Fibroblast of the conjunctiva (primary cell): Measurements from ENCODE around the gene TCF12.

ENCODE experiments used
- DNase-seq: peaks from one replicate; pipeline ENCODE4 v3.0.0-alpha.2; 2010; ENCODE audit warnings: low read depth

Gene TCF12

GRCh38 chr15:57217778-57218598, 299.5 kb downstream of the TCF12 start:
- no peak for DNase-seq

DNA sequence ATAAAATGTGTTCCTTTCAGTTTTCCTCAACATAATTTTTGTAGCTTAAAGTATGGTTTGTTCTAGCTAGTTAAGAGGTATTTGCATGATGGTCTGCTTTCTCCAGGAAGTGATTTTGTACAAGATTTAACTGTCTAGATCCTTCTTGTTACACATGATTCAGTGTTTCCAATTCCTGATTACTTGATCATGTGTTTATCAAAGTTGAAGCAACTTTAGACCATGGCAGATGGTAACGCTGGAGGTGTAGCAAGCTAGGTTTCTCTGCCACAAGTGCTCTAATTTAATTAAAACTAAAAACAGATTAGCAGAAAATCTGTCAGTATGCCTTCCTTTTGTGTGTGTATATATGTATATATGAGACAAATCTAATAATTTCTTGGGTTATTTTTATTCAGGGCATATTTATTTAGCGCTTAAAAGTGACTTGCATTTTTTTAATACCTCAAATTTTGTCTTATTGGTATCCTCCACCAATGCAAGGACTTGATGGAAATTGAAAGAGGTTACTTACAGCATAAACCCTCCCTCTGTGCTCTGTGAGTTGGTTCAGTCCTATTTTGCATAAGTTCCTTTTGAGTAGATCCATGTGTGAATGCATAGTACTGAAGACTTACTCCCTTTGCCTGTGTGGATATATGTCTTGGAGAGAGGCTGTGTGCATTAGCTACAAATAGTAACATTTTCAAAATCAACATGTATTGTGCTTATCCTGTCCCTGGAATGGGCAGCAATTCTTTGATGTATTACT, 300.6 kb downstream of the TCF12 start:
- DNase-seq, result peak; percentile 99

DNA sequence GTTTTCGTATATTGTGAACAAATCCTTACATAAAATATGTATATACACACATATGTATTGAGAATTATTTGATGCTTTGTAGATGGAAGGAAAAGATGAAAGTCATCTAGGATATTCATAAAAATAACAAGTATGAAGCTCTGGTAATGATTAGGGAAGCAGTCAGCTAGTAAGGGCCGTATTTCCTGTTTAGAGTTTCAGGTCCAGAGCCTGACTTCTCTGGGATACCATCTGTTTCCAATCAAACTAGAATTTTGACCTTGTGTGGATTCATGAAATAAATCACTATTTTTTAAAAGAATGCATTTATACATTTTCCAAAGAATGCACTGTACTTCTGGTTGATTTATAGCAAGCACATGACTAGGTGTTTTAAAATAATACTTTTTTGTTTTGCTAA, 301.8 kb downstream of the TCF12 start:
- peak; percentile 81 for DNase-seq

GRCh38 chr15:57221134-57221533, 302.7 kb downstream of the TCF12 start:
- no peak for DNase-seq

GRCh38 chr15:57223345-57223744, 304.9 kb downstream of the TCF12 start:
- no peak for DNase-seq

GRCh38 chr15:57223887-57224286, 305.4 kb downstream of the TCF12 start:
- DNase-seq, result no peak

DNA sequence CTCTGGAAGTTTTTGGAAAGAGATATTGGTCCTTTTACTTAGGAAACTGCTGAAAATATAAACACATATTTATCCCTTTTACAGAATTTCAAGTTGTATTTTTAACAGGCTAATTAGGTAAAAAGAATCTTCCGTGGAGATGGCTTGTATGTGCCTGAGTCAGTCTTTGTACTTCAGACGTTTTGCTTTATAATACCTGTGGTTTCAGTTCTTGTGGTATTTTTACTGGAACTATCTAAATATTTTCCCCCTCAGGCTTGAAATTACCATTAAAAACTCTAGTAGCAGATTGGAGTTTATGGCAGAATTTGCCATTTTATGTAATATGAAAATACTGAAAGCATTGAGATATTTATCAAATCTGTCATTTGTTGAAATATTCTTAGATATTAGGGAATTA, 306.2 kb downstream of the TCF12 start:
- DNase-seq, result no peak

- DNase-seq, result no peak
These were observed 308.7 kb downstream of the TCF12 start for GRCh38 chr15:57227166-57227565.

DNA sequence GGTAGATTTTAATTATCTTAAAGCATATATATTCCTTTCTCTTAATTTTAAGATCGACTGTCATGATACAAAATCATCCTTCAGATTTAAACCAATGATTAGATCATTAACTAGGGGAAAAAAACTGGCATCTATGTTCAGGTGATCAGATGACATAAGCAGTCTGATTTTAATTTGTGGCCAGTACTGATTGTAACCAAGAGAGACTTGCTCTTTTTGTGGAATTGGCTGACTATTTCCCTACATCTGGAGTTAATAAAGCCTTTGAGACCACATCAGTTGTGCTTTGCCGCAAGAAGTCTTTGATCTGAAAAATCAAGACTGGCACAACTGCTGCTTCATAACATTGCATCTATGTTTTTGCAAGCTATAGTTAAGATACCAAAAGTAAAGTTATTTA, 309.5 kb downstream of the TCF12 start:
- DNase-seq, result peak; percentile 64

DNA sequence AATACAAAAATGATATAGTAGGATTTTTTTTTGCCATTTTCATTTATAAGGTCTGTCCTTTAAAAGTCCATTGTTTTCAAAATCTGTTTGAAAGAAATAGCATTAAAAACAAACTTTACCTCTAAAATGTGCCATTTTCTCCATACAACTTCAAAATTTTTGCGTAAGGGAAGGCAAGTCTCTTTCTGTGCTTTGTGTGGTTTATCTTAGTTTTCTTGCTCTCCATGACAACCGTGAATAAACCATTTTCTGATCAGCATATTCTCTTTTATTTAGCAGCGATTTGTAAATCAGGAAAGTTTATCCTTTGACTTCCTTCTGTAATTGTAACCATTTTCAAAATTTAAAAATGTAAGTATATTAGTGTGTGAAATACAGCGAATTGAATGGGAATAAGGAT, 310.0 kb downstream of the TCF12 start:
- no peak for DNase-seq

- DNase-seq, result no peak
These were observed 310.6 kb downstream of the TCF12 start for GRCh38 chr15:57229051-57229450.

DNA sequence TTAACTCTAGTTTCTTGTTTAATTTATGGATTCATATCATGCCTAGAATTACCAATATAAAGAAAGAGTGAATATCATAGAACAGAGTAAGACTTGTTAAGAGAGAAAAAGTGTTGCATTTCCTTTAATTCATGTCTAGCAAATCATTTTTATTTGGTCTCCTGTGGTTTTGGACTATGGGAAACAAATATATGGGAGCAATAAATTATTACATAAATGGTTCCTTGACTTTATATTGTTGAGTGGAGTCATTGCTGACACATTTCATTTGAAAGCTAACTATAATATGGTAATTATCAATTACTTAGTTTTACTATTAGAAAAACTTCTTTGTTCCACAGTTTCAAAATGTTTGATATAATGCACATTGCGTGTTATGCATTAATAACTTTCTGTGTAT, 313.1 kb downstream of the TCF12 start:
- DNase-seq, result no peak

DNA sequence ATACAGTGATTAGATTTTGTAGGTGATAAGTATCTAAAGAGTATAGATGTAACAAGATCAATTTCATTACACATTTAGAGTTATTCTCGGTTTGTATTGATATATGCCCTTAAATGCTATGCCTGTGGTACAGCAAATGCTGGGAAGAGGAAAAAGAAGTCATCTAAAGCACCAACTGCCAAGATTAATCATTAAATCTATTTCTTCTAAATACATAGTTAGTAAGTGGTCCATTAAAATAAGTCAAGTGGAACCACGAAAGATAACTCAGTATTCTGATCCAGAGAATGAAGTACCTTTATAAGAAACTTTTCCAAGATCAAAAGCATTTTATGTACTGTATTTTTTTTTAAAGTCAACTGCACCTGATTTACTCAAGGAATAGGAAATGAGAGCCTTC, 315.7 kb downstream of the TCF12 start:
- no peak for DNase-seq

GRCh38 chr15:57235186-57235585, 316.7 kb downstream of the TCF12 start:
- DNase-seq, result no peak

GRCh38 chr15:57235873-57236272, 317.4 kb downstream of the TCF12 start:
- peak; percentile 45 for DNase-seq

DNA sequence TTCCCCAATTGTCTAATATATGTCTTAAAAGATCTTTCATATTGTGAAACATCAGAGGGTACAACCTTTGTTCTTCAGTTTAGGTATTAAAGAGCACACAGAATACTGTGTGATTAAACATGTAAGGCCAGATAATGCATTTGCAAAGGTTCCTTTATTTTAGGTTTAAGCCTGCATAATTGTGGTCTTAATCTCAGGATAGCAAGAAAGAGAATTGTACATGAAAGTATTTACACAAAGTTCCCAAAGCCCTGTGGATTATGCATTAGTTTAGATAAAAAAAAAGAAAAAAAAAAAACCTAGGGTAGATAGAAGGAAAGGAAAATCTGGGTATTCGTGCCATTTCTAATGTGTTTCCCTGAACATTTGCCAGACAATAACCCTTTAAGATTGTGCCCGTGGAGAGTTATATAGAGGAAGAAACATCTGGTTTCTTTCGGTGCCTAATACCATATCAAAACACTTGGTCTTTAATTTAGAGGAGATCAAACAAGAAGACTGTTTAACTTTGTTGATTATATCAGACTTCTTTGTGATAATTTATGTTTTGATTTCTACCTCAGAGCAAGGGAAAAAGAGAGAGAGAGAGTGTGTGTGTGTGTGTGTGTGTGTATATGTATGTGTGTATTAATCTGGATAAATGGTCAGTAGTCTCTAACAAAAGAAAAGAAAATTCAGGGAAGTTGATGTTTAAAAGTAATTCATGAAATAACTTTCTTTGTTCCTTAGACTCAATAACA, 318.3 kb downstream of the TCF12 start:
- DNase-seq, result no peak

DNA sequence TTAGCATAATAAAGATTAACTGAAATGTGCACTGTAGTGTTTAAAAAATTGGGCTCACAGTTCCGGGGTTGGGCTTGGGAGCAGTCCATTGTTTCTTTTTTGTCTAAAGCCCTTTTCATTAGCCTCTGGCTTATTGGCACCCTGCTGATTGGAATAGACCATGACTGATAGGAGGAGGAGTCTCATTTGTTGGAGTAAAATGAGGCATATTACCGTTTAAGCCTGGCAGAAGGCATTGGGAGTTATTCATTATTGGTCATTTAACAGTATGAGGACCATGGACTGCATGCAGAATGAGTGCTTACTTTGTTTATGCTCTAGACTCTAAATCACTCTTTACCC, 318.8 kb downstream of the TCF12 start:
- DNase-seq, result no peak

DNA sequence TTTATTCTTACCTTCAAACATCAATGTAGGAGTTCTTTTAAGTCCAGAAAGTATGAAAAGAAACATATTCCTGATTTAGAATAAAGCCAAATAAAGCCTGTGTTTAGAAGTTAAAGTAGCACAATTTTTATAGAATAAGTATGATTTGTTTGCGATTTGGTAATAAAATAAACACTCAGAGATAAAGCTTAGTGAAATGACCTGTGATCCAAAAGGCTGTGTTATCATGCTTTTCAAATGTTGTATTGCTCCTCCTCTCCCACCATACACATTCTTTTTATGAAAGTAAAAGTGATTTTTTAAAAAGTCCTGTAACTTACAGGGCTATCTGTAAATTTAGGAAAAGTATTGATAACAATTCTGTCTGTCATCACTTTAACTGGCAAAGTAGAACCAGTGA, 319.2 kb downstream of the TCF12 start:
- DNase-seq, result no peak

DNA sequence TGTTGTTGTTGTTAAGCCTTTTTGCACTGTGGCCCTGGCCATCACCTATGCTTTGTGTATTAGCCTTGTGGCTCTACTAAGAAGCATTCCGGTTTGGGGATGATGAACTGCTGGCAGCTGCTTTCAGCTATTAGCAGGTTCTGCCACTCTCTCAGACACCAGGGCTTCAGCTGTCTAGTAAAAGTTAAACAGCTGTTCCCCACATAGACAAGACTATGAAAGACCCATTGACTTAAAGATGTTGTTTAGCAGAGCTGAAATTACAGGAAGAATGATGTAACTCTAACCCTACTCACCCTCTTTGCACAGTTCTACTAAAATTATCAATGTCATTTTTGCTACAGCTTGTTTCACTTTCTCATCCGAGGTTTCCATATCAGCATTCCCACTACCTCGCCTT, 326.7 kb downstream of the TCF12 start:
- DNase-seq, result no peak

DNA sequence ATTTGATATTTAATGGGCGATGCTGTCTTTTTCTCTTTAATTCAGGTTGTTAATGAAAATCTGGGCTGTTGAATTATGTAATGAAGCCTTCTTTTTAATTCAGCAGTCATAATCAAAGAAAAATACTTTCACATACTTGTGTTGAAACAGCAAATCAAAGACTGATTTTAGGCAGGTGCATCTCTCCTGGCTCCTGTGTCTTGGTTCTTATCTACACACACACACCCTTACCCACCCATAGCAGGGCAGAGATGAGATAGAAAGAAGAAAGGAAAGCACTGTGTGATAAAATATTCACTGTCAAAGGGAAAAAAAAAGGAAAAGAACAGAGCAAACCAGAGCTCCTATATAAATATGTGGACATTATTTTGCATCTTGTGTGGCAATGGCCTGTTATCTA, 327.3 kb downstream of the TCF12 start:
- no peak for DNase-seq

- no peak for DNase-seq
These were observed 329.6 kb downstream of the TCF12 start for GRCh38 chr15:57248074-57248473.

GRCh38 chr15:57251308-57251707, 332.9 kb downstream of the TCF12 start:
- DNase-seq, result no peak

DNA sequence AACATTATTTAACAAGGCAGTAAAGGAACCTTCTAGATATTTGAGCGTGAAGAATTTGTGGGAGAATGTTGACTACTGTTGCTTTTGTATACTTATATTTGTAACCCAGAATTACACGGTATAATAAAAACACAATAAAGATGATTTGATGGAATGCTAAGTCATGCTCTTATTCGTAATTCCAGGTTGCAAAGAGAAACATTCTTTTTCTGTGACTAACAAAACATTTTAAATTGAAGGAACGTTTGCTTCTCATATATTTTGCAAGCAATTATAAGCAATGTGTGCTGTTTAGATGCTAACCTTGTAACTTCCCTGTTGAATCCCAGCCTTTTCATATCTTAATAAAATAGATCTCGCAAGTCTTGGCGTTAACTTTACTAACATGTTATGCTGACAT, 333.5 kb downstream of the TCF12 start:
- no peak for DNase-seq
